Colonic mucosa (tissue), 4 donors: Measurements from ENCODE around the gene KIF21A. TPM values are rescaled to one million over a fixed set of nuclear protein-coding genes. Genes with fewer than 3 reads are reported as not detected.

ENCODE experiments used
- DNase-seq: peaks from one replicate; pipeline ENCODE4 v3.0.0-alpha.2; 2020
- H3K27ac ChIP-seq: fragments of 200-600 bp; one replicate; pipeline ENCODE4 v1.8.0; 2021
- H3K27me3 ChIP-seq: fragments of 200-600 bp; one replicate; pipeline ENCODE4 v1.8.0; 2021
- H3K36me3 ChIP-seq: fragments of 200-600 bp; one replicate; pipeline ENCODE4 v1.8.0; 2021
- H3K4me1 ChIP-seq: fragments of 200-600 bp; one replicate; pipeline ENCODE4 v1.8.0; 2021; ENCODE audit warnings: mild to moderate bottlenecking
- H3K4me3 ChIP-seq: fragments of 200-600 bp; one replicate; pipeline ENCODE4 v1.8.0; 2021
- H3K9ac ChIP-seq, 2 donors: one replicate each; pipeline ENCODE4 v1.7.0; 2013; ENCODE audit warnings: control low read depth in 2 of 2, low read depth in 2 of 2, low read length in 2 of 2
- H3K9me3 ChIP-seq: fragments of 200-600 bp; one replicate; pipeline ENCODE4 v1.8.0; 2021
- CTCF ChIP-seq: fragments of 200-600 bp; IDR thresholded peaks from one replicate; pipeline ENCODE4 v1.8.0; 2022; ENCODE audit warnings: antibody characterized with exemption, mild to moderate bottlenecking
- intact Hi-C: fragments of 100-400 bp; cut with DNase I; formaldehyde crosslinking; loops from one replicate; pipeline ENCODE4 v1.14.1; 2022
- total RNA-seq, 2 donors: library from RNA; stranded (reverse); fragmentation: NEBNext Ultra II Directional in 1 of 2; extraction: Animal tissue kit (Norgen Biotek cat#: 25700) in 1 of 2; gene quantifications; one replicate each; pipeline ENCODE4 v1.2.1, GENCODE V29; 2021
- donor health status: healthy.
- donor health status: DM: no; HTN: no; CAD: no.
- donor health status: DM: no; HTN: no; CAD: no.

KIF21A gene
- total RNA-seq, 2 donors from 2014 or later = 24.6 to 31.0 TPM

GRCh38 chr12:39441189-39441962 is 1.5 kb downstream of the KIF21A start:
- Histone ChIP-seq H3K9ac (no peak overlapping the region), H3K27ac (no peak overlapping the region), H3K27me3 (no peaks in the 10 kb centered on the region), H3K4me1 (no peaks in the 10 kb centered on the region), H3K36me3 (no peaks in the 10 kb centered on the region), H3K9me3 (no peaks in the 10 kb centered on the region), H3K4me3 (peak overlapping the region; percentile 84)
- no peak for TF ChIP-seq CTCF
- intact Hi-C loops = no loop called here
- no peak for DNase-seq

DNA sequence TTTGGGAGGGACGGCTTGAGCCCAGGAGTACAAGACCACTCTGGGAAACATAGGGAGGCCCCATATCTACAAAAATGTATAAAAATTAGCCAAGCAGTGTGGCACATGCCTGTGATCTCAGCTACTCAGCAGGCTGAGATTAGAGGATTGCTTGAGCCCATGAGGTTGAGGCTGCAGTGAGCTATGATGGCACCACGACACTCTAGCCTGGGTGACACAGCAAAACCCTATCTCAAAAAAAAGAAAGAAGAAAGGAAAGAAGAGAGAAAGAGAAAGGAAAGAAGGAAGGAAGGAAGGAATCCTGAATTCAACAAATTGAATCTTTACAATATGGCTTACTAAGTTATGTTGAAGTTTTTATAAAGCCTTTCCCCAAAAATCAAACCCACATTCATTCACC is 2.1 kb downstream of the KIF21A start:
- Histone ChIP-seq H3K27me3 (no peaks in the 10 kb centered on the region), H3K27ac (no peak overlapping the region), H3K4me1 (no peaks in the 10 kb centered on the region), H3K9ac (no peak overlapping the region), H3K9me3 (no peaks in the 10 kb centered on the region), H3K4me3 (no peak overlapping the region), H3K36me3 (no peaks in the 10 kb centered on the region)
- DNase-seq = no peak
- no peak for TF ChIP-seq CTCF
- intact Hi-C loops = no loop called here

GRCh38 chr12:39440101-39440500 is 2.8 kb downstream of the KIF21A start:
- Histone ChIP-seq H3K9ac (no peak overlapping the region), H3K27me3 (no peaks in the 10 kb centered on the region), H3K36me3 (no peaks in the 10 kb centered on the region), H3K4me1 (no peaks in the 10 kb centered on the region), H3K9me3 (no peaks in the 10 kb centered on the region), H3K27ac (no peak overlapping the region), H3K4me3 (no peak overlapping the region)
- intact Hi-C loops = no loop called here
- TF ChIP-seq CTCF = no peak
- no peak for DNase-seq

DNA sequence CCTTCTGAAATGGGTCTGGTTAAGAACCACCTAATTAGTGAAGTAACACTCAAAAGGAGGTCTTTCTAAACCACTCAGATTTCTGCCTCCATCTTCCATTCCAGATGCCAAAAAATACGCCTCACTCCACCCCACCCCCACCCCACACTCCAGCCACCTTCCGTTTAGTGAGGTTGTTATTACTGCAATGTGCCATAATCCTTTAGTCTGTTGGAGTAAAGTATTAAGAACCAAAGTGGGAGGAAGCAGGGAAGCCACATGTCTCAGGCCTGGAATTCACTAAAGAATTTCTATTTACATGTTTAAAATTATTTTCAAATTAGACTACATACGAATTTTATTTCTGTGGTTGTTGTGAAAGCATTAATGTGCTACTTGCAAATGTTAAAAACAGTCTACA is 7.4 kb downstream of the KIF21A start:
- no peaks in the 10 kb centered on the region for H3K36me3 ChIP-seq
- H3K4me3 ChIP-seq = no peak overlapping the region
- H3K9me3 ChIP-seq = no peaks in the 10 kb centered on the region
- intact Hi-C loops = no loop called here
- no peaks in the 10 kb centered on the region for H3K4me1 ChIP-seq
- H3K27ac ChIP-seq = no peak overlapping the region
- DNase-seq = no peak
- TF ChIP-seq CTCF = no peak
- H3K27me3 ChIP-seq = no peaks in the 10 kb centered on the region
- no peak overlapping the region for H3K9ac ChIP-seq

DNA sequence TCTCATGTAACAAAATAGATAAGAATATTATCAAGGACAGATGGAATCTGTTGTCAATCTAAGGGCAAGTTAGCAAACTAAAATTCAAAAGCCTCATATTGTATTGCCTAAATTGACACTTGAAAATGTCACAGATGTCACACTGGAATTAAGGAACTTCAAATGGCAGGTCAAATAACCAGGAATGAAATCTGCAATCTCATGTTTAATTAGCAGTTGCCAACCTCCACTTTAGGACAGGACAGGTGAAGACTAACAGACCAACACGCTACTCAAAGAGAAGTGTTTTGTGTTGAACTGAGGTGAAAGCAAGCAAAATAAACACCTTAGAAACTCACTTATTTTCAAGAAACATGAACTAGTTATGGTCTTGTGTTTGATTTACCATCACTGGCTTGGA is 11.1 kb downstream of the KIF21A start:
- no peak for TF ChIP-seq CTCF
- intact Hi-C loops = no loop called here
- H3K9ac ChIP-seq = no peak overlapping the region
- H3K27me3 ChIP-seq = no peaks in the 10 kb centered on the region
- H3K4me1 ChIP-seq = no peaks in the 10 kb centered on the region
- no peaks in the 10 kb centered on the region for H3K9me3 ChIP-seq
- H3K27ac ChIP-seq = no peak overlapping the region
- no peak overlapping the region for H3K4me3 ChIP-seq
- H3K36me3 ChIP-seq = no peaks in the 10 kb centered on the region
- no peak for DNase-seq
